Mesendoderm (in vitro differentiated cells): ENCODE results near the gene SOX21.

Experiments used
- DNase-seq: peaks from one replicate; pipeline ENCODE4 v3.0.0; 2013
- H2AK5ac ChIP-seq: 2 replicates; pipeline ENCODE4 v1.6.1; 2013; ENCODE audit warnings: low read length, inconsistent platforms
- H2BK120ac ChIP-seq: 2 replicates; pipeline ENCODE4 v1.6.1; 2013; ENCODE audit warnings: low read depth, mild to moderate bottlenecking, low read length, moderate library complexity, mixed read lengths
- H2BK15ac ChIP-seq: replicated peaks from 2 replicates; pipeline ENCODE4 v1.6.1; 2013; ENCODE audit warnings: low read depth, mild to moderate bottlenecking, moderate library complexity
- H2BK5ac ChIP-seq: 2 replicates; pipeline ENCODE4 v1.6.1; 2013; ENCODE audit warnings: low read length, inconsistent platforms
- H3K18ac ChIP-seq: 2 replicates; pipeline ENCODE4 v1.6.1; 2013; ENCODE audit warnings: mild to moderate bottlenecking, low read length, mixed read lengths
- H3K23ac ChIP-seq: one replicate; pipeline ENCODE4 v1.6.1; 2013; ENCODE audit warnings: low read length
- H3K27ac ChIP-seq: 2 replicates; pipeline ENCODE4 v1.5.1; 2013; ENCODE audit warnings: low read depth, mild to moderate bottlenecking, inconsistent platforms, low read length, moderate library complexity
- H3K27me3 ChIP-seq: 2 replicates; pipeline ENCODE4 v1.6.1; 2013; ENCODE audit warnings: low read length, control low read depth, mild to moderate bottlenecking, inconsistent platforms; ENCODE audit not compliant: insufficient read depth, poor library complexity
- H3K36me3 ChIP-seq: 2 replicates; pipeline ENCODE4 v1.6.1; 2013; ENCODE audit warnings: low read length, inconsistent platforms; ENCODE audit not compliant: control insufficient read depth, insufficient read depth
- H3K4ac ChIP-seq: one replicate; pipeline ENCODE4 v1.6.1; 2013; ENCODE audit warnings: low read depth, mild to moderate bottlenecking, low read length, moderate library complexity
- H3K4me1 ChIP-seq: 2 replicates; pipeline ENCODE4 v1.6.1; 2013; ENCODE audit warnings: low read depth, low read length, inconsistent platforms; ENCODE audit not compliant: control insufficient read depth
- H3K4me2 ChIP-seq: 2 replicates; pipeline ENCODE4 v1.6.1; 2013; ENCODE audit warnings: low read length
- H3K4me3 ChIP-seq: 2 replicates; pipeline ENCODE4 v1.5.1; 2013; ENCODE audit warnings: mild to moderate bottlenecking, low read length
- H3K56ac ChIP-seq: one replicate; pipeline ENCODE4 v1.6.1; 2013; ENCODE audit warnings: low read length
- H3K79me1 ChIP-seq: 2 replicates; pipeline ENCODE4 v1.6.1; 2013; ENCODE audit warnings: low read length, inconsistent platforms
- H3K79me2 ChIP-seq: 2 replicates; pipeline ENCODE4 v1.6.1; 2013; ENCODE audit warnings: mild to moderate bottlenecking, low read length; ENCODE audit not compliant: control insufficient read depth, insufficient read depth
- H3K9ac ChIP-seq: 2 replicates; pipeline ENCODE4 v1.6.1; 2013; ENCODE audit warnings: low read length, inconsistent platforms
- H4K5ac ChIP-seq: one replicate; pipeline ENCODE4 v1.6.1; 2013; ENCODE audit warnings: low read length
- H4K8ac ChIP-seq: one replicate; pipeline ENCODE4 v1.6.1; 2013; ENCODE audit warnings: low read depth, mild to moderate bottlenecking, control low read depth, low read length, moderate library complexity
- WGBS: extraction: QIAGEN DNeasy Blood & Tissue Kit; methylation state at CpG from one replicate; pipeline ENCODE4 v1.1.7; 2013; ENCODE audit warnings: low lambda C conversion rate, missing lambda C conversion rate; ENCODE audit not compliant: insufficient coverage; ENCODE audit errors: extremely low coverage; 5-methylcytosine and 5-hydroxymethylcytosine counted together

Gene SOX21

DNA sequence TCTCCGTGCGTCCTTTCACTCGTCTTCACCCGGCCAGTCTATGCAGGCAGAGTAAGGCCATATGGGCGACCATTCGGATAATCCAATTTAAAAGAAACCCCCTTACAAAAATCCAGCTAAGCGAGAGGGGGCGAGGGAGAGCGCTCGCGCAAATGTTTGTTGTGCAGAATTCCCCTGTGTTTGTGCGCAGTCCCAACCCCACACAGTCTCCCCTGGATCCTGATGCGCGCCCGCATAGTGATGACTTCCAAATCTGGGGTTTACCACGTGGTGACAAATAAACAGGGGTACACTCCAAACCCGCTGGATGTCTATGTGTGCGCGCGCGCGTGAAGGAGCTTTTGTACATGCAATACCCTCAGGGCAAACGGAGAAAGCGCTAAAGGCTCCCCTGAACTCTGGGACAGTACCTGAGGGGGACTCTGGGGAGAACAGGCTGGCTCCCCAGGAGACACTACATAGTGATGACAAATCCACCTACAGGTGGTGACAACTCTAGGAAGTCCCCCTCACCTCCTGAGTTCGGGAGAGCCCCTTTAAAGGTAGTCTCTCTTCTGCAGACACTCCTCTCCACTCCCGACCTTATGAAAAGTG is 8.5 kb downstream of the SOX21 start:
- Histone ChIP-seq H3K9ac (no peak overlapping the region), H4K8ac (no peak overlapping the region), H2BK5ac (no peak overlapping the region), H4K5ac (no peak overlapping the region), H2BK15ac (no peak overlapping the region), H3K4me1 (no peaks in the 10 kb centered on the region), H3K4me3 (no peak overlapping the region), H3K4ac (no peak overlapping the region), H3K27ac (no peak overlapping the region), H2BK120ac (no peak overlapping the region), H3K4me2 (no peak overlapping the region), H3K23ac (no peak overlapping the region), H3K79me1 (no peaks in the 10 kb centered on the region), H2AK5ac (no peak overlapping the region), H3K56ac (no peak overlapping the region), H3K27me3 (peaks cover 74% of the 10 kb centered on the region), H3K79me2 (no peaks in the 10 kb centered on the region), H3K18ac (no peak overlapping the region), H3K36me3 (no peaks in the 10 kb centered on the region)
- DNase-seq = no peak
- no CpG with 5 or more reads among the region's 26 CpGs for WGBS

DNA sequence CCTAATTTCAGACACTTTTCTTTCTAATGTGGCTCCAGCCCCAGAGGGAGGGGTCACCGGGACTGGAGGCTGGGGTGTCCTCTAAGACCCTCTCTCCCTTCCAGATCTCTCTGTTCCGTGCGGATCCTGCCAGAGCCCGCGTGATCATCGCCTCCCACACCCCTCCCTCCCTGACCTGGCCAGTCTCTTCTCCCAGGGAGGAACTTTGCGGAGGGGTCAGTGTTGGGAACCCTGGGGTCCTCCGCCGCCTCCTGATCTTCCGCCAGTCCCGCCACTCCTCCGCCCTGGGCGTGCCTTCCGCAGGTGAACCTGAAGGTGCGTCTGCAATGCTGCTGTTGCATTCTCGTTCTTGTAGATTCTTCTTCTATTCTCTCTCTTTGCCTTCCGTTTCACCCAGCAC is 9.1 kb downstream of the SOX21 start:
- Histone ChIP-seq H3K18ac (no peak overlapping the region), H3K23ac (no peak overlapping the region), H3K4me2 (no peak overlapping the region), H2BK5ac (no peak overlapping the region), H3K79me2 (no peaks in the 10 kb centered on the region), H3K4ac (no peak overlapping the region), H3K56ac (no peak overlapping the region), H3K27ac (no peak overlapping the region), H3K4me1 (no peaks in the 10 kb centered on the region), H4K8ac (no peak overlapping the region), H3K27me3 (peaks cover 74% of the 10 kb centered on the region), H3K9ac (no peak overlapping the region), H4K5ac (no peak overlapping the region), H2AK5ac (no peak overlapping the region), H3K36me3 (no peaks in the 10 kb centered on the region), H2BK120ac (no peak overlapping the region), H3K79me1 (no peaks in the 10 kb centered on the region), H2BK15ac (no peak overlapping the region), H3K4me3 (no peak overlapping the region)
- no CpG with 5 or more reads among the region's 17 CpGs for whole genome bisulfite sequencing
- DNase-seq = no peak

DNA sequence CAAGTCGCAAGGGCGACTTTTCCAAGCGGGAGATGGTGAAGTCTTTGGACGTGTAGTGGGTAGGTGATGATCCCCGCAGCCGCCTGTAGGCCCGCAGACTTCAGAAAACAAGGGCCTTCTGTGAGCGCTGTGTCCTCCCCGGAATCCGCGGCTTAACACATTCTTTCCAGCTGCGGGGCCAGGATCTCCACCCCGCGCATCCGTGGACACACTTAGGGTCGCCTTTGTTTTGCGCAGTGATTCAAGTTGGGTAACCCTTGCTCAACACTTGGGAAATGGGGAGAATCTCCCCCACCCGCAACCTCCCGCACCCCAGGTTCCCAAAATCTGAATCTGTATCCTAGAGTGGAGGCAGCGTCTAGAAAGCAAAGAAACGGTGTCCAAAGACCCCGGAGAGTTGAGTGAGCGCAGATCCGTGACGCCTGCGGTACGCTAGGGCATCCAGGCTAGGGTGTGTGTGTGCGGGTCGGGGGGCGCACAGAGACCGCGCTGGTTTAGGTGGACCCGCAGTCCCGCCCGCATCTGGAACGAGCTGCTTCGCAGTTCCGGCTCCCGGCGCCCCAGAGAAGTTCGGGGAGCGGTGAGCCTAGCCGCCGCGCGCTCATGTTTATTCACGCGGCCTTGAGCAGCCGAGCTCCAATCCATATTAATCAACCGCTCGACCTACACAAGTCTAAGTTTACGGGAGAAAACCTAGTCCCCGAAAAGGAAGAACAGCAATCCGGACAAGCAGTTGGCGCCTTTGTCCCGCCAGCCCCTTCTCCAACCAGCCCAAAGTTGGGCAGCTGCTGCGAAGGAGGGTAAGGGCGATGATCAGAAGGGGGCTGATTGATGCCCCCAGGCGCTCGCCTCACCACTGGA is 9.9 kb downstream of the SOX21 start:
- no peak overlapping the region for H2BK120ac ChIP-seq
- no peak overlapping the region for H3K23ac ChIP-seq
- H3K4ac ChIP-seq = no peak overlapping the region
- no peak overlapping the region for H2BK5ac ChIP-seq
- H3K27ac ChIP-seq = no peak overlapping the region
- H3K27me3 ChIP-seq = peaks cover 72% of the 10 kb centered on the region
- H3K56ac ChIP-seq = no peak overlapping the region
- H3K79me1 ChIP-seq = no peaks in the 10 kb centered on the region
- DNase-seq = no peak
- no peak overlapping the region for H3K9ac ChIP-seq
- no peak overlapping the region for H4K8ac ChIP-seq
- H2BK15ac ChIP-seq = no peak overlapping the region
- no peak overlapping the region for H2AK5ac ChIP-seq
- no peak overlapping the region for H3K4me2 ChIP-seq
- no peaks in the 10 kb centered on the region for H3K4me1 ChIP-seq
- no peak overlapping the region for H3K18ac ChIP-seq
- H3K79me2 ChIP-seq = no peaks in the 10 kb centered on the region
- WGBS = no CpG with 5 or more reads among the region's 60 CpGs
- no peak overlapping the region for H3K4me3 ChIP-seq
- no peak overlapping the region for H4K5ac ChIP-seq
- no peaks in the 10 kb centered on the region for H3K36me3 ChIP-seq

DNA sequence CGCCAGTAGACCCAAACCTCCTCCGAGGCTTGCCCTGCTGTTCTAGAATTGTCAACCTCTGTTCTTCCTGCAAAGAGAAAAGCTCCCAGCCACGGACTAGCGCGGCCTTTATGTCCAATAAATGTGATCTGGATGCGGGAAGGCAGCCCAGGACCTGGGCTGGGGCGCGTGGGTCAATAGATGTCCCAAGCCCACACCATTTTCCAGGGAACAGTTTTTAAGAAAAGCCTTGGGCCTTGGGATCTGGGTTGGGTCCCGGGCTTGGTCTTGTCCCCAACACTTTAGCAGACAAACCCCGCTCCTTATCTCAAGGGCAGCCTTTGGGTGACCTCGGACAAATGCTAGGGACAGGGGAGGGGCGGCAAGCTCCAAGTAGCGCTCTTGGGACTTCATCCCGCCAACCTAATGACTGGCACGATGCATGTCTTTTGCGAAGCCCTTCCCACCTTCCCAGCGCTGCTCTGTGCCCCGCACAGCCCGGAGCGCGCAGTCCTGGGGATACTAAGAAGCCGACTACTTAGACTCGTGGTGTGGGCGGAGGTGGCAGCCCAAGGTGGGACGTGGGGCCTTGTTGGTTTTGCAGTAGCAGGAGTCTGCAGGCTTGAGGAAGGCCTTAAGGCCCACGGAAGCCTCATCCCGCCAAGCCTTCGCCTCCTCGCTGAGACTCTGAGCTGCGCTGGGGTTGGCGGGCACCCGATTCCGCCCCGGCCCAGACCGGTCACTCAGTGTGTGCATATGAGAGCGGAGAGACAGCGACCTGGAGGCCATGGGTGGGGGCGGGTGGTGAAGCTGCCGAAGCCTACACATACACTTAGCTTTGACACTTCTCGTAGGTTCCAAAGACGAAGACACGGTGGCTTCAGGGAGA is 10.8 kb downstream of the SOX21 start:
- no peak overlapping the region for H3K4me2 ChIP-seq
- H2BK15ac ChIP-seq = no peak overlapping the region
- no peak for DNase-seq
- no peak overlapping the region for H2BK5ac ChIP-seq
- H3K56ac ChIP-seq = no peak overlapping the region
- H3K79me1 ChIP-seq = no peaks in the 10 kb centered on the region
- no peak overlapping the region for H4K5ac ChIP-seq
- H3K27me3 ChIP-seq = peaks cover 63% of the 10 kb centered on the region
- H2BK120ac ChIP-seq = no peak overlapping the region
- H3K4ac ChIP-seq = no peak overlapping the region
- no peak overlapping the region for H3K23ac ChIP-seq
- H2AK5ac ChIP-seq = no peak overlapping the region
- no peak overlapping the region for H3K4me3 ChIP-seq
- no CpG with 5 or more reads among the region's 42 CpGs for WGBS
- H3K18ac ChIP-seq = no peak overlapping the region
- H3K79me2 ChIP-seq = no peaks in the 10 kb centered on the region
- H3K27ac ChIP-seq = no peak overlapping the region
- no peaks in the 10 kb centered on the region for H3K36me3 ChIP-seq
- H4K8ac ChIP-seq = no peak overlapping the region
- no peak overlapping the region for H3K9ac ChIP-seq
- no peaks in the 10 kb centered on the region for H3K4me1 ChIP-seq

DNA sequence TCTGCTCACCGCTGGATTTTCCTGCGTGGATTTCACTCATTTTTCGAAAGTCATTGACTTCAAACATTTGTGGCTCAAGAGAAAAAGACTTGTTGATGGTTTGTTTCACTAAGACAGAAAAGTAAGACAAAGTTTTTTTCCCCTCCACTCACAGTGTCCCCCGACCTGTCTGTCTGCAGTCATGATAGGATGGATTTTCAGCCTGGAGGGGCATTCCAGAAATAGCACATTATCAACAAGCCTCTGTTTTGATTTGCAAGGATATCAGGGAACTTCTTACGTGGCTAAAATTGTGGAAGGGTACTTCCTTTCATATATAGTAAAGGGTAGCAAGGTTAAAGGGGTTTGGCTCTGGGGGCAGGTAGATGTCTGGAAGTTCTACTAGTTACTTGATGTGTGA is 11.8 kb downstream of the SOX21 start:
- H3K4ac ChIP-seq = no peak overlapping the region
- no peaks in the 10 kb centered on the region for H3K79me2 ChIP-seq
- peaks cover 53% of the 10 kb centered on the region for H3K27me3 ChIP-seq
- no peak overlapping the region for H3K4me3 ChIP-seq
- H3K79me1 ChIP-seq = no peaks in the 10 kb centered on the region
- H2AK5ac ChIP-seq = no peak overlapping the region
- no peak overlapping the region for H2BK15ac ChIP-seq
- H3K9ac ChIP-seq = no peak overlapping the region
- no peak overlapping the region for H4K8ac ChIP-seq
- H2BK120ac ChIP-seq = no peak overlapping the region
- no peak overlapping the region for H2BK5ac ChIP-seq
- H3K4me2 ChIP-seq = no peak overlapping the region
- no peak overlapping the region for H3K27ac ChIP-seq
- no peak for DNase-seq
- no peaks in the 10 kb centered on the region for H3K4me1 ChIP-seq
- no peaks in the 10 kb centered on the region for H3K36me3 ChIP-seq
- WGBS = no CpG with 5 or more reads among the region's 5 CpGs
- H3K18ac ChIP-seq = no peak overlapping the region
- no peak overlapping the region for H3K56ac ChIP-seq
- H3K23ac ChIP-seq = no peak overlapping the region
- no peak overlapping the region for H4K5ac ChIP-seq
